ENCODE measurements around the gene NTN1.

GRCh38 chr17:9219631-9220397 is 198.5 kb downstream of the NTN1 start:
- TF ChIP-seq CTCF (IDR thresholded peaks at IDR 0.05; ENCODE audit: poor library complexity) (no peak), EZH2 (IDR thresholded peaks at IDR 0.05; ENCODE audit: borderline replicate concordance) (no peak), EZH2phosphoT487 (IDR thresholded peaks at IDR 0.05; ENCODE audit: low read depth, severe bottlenecking, unreplicated experiment) (no peak)

Data from hepatocyte (in vitro differentiated cells).